WTC11 (cell line): ENCODE data around the gene ATP5F1D. TPM values are rescaled to one million over a fixed set of nuclear protein-coding genes. Genes with fewer than 3 reads are reported as not detected.

Experiments used
- ATAC-seq: fragments of 200-7000 bp; cut with Tn5 transposase; 2 replicates; pipeline ENCODE4 v1.10.0; 2021; ENCODE audit warnings: mild to moderate bottlenecking, moderate library complexity
- CTCF ChIA-PET: fragments of 300-600 bp; sonication (Branson Sonifier 250); formaldehyde crosslinking; loops from one replicate; lab custom pipeline; 2021; ENCODE audit warnings: antibody characterized with exemption; lab: Charles Lee
- POLR2A ChIA-PET: fragments of 350-600 bp; sonication (Branson Sonifier 250); formaldehyde crosslinking; loops from one replicate; lab custom pipeline; 2021; ENCODE audit warnings: antibody characterized with exemption; lab: Charles Lee
- DNase-seq: peaks from one replicate; pipeline ENCODE4 v3.0.0; 2021; ENCODE audit warnings: low spot score
- H3K27ac Mint-ChIP-seq: 2 replicates; pipeline ENCODE4 v1.8.0; 2021; ENCODE audit warnings: mixed read lengths
- H3K27me3 Mint-ChIP-seq: 2 replicates; pipeline ENCODE4 v1.8.0; 2021; ENCODE audit warnings: low read depth, mild to moderate bottlenecking, moderate library complexity, mixed read lengths
- H3K36me3 Mint-ChIP-seq: 2 replicates; pipeline ENCODE4 v1.8.0; 2021; ENCODE audit warnings: mixed read lengths
- H3K4me1 Mint-ChIP-seq: 2 replicates; pipeline ENCODE4 v1.8.0; 2022; ENCODE audit warnings: mixed read lengths
- H3K4me3 Mint-ChIP-seq: 2 replicates; pipeline ENCODE4 v1.8.0; 2021; ENCODE audit warnings: mild to moderate bottlenecking, moderate library complexity, mixed read lengths
- H3K9me3 Mint-ChIP-seq: 2 replicates; pipeline ENCODE4 v1.8.0; 2021; ENCODE audit warnings: mixed read lengths
- CBFB ChIP-seq: sonication (generic); formaldehyde crosslinking; IDR thresholded peaks from 2 replicates; pipeline ENCODE4 v1.8.1; 2022; ENCODE audit warnings: mild to moderate bottlenecking, low read depth, missing genetic modification reagents
- FOXK1 ChIP-seq: sonication (generic); formaldehyde crosslinking; IDR thresholded peaks from 2 replicates; pipeline ENCODE4 v1.8.0; 2022; ENCODE audit warnings: mild to moderate bottlenecking, moderate library complexity, missing genetic modification reagents
- FOXP1 ChIP-seq: sonication (generic); formaldehyde crosslinking; IDR thresholded peaks from 2 replicates; pipeline ENCODE4 v1.8.0; 2022; ENCODE audit warnings: missing genetic modification reagents, mild to moderate bottlenecking, moderate library complexity, borderline replicate concordance
- JUN ChIP-seq: sonication (generic); formaldehyde crosslinking; IDR thresholded peaks from 2 replicates; pipeline ENCODE4 v1.8.0; 2023; ENCODE audit warnings: mild to moderate bottlenecking, missing genetic modification reagents
- NFATC4 ChIP-seq: fragments of 250-450 bp; sonication (Bioruptor Pico); IDR thresholded peaks from 2 replicates; pipeline ENCODE4 v1.9.0; 2021; ENCODE audit warnings: mild to moderate bottlenecking
- NFE2L1 ChIP-seq: sonication (generic); formaldehyde crosslinking; IDR thresholded peaks from 2 replicates; pipeline ENCODE4 v1.8.1; 2023; ENCODE audit warnings: missing genetic modification reagents
- PRRX2 ChIP-seq: fragments of 250-450 bp; sonication (Bioruptor Pico); IDR thresholded peaks from 2 replicates; pipeline ENCODE4 v1.8.0; 2021; ENCODE audit warnings: mild to moderate bottlenecking
- TP53 ChIP-seq: sonication (generic); formaldehyde crosslinking; IDR thresholded peaks from 2 replicates; pipeline ENCODE4 v1.8.1; 2023; ENCODE audit warnings: mild to moderate bottlenecking, missing genetic modification reagents
- ZNF219 ChIP-seq: sonication (generic); formaldehyde crosslinking; IDR thresholded peaks from 2 replicates; pipeline ENCODE4 v1.8.0; 2023; ENCODE audit warnings: missing genetic modification reagents, mild to moderate bottlenecking, borderline replicate concordance
- ZNF263 ChIP-seq: sonication (generic); formaldehyde crosslinking; IDR thresholded peaks from 2 replicates; pipeline ENCODE4 v1.8.1; 2022; ENCODE audit warnings: low read depth, mild to moderate bottlenecking, moderate library complexity, missing genetic modification reagents
- ZNF416 ChIP-seq: fragments of 250-450 bp; sonication (Bioruptor Pico); IDR thresholded peaks from 2 replicates; pipeline ENCODE4 v1.9.0; 2021; ENCODE audit warnings: mild to moderate bottlenecking, inconsistent platforms
- ZNF423 ChIP-seq: fragments of 250-450 bp; sonication (Bioruptor Pico); IDR thresholded peaks from 2 replicates; pipeline ENCODE4 v2.1.2; 2022; ENCODE audit warnings: mild to moderate bottlenecking, moderate library complexity
- ZNF671 ChIP-seq: fragments of 250-450 bp; sonication (Bioruptor Pico); IDR thresholded peaks from 2 replicates; pipeline ENCODE4 v1.8.0; 2021; ENCODE audit warnings: mild to moderate bottlenecking
- total RNA-seq: library from RNA; stranded (reverse); gene quantifications from 3 replicates; pipeline ENCODE4 v1.2.3, GENCODE V29; 2021
- TF ChIP-seq, protein P1 (sequence below): fragments of 250-450 bp; sonication (Bioruptor Pico); IDR thresholded peaks from 2 replicates; pipeline ENCODE4 v1.9.0; 2021; ENCODE audit warnings: mild to moderate bottlenecking, borderline replicate concordance
- TF ChIP-seq, protein P2 (sequence below): sonication (generic); formaldehyde crosslinking; IDR thresholded peaks from 2 replicates; pipeline ENCODE4 v1.8.1; 2023; ENCODE audit warnings: mild to moderate bottlenecking, moderate library complexity, missing genetic modification reagents
- TF ChIP-seq, protein P3 (sequence below): sonication (generic); formaldehyde crosslinking; IDR thresholded peaks from 2 replicates; pipeline ENCODE4 v1.8.0; 2022; ENCODE audit warnings: mild to moderate bottlenecking, missing genetic modification reagents
- TF ChIP-seq, protein P4 (sequence below): sonication (generic); formaldehyde crosslinking; IDR thresholded peaks from 2 replicates; pipeline ENCODE4 v1.8.0; 2022; ENCODE audit warnings: missing genetic modification reagents
- TF ChIP-seq, protein P5 (sequence below): sonication (generic); formaldehyde crosslinking; IDR thresholded peaks from 2 replicates; pipeline ENCODE4 v1.8.0; 2023; ENCODE audit warnings: mild to moderate bottlenecking, missing genetic modification reagents
- TF ChIP-seq, protein P6 (sequence below): fragments of 200-600 bp; IDR thresholded peaks from 2 replicates; pipeline ENCODE4 v1.8.0; 2022; ENCODE audit warnings: antibody characterized with exemption
- TF ChIP-seq, protein P7 (sequence below): sonication (generic); formaldehyde crosslinking; IDR thresholded peaks from 2 replicates; pipeline ENCODE4 v1.8.1; 2022; ENCODE audit warnings: low read depth, mild to moderate bottlenecking, moderate library complexity, missing genetic modification reagents, borderline replicate concordance

The ATP5F1D gene
- total RNA-seq, 1 experiment from 2014 or later, result 277 TPM

DNA sequence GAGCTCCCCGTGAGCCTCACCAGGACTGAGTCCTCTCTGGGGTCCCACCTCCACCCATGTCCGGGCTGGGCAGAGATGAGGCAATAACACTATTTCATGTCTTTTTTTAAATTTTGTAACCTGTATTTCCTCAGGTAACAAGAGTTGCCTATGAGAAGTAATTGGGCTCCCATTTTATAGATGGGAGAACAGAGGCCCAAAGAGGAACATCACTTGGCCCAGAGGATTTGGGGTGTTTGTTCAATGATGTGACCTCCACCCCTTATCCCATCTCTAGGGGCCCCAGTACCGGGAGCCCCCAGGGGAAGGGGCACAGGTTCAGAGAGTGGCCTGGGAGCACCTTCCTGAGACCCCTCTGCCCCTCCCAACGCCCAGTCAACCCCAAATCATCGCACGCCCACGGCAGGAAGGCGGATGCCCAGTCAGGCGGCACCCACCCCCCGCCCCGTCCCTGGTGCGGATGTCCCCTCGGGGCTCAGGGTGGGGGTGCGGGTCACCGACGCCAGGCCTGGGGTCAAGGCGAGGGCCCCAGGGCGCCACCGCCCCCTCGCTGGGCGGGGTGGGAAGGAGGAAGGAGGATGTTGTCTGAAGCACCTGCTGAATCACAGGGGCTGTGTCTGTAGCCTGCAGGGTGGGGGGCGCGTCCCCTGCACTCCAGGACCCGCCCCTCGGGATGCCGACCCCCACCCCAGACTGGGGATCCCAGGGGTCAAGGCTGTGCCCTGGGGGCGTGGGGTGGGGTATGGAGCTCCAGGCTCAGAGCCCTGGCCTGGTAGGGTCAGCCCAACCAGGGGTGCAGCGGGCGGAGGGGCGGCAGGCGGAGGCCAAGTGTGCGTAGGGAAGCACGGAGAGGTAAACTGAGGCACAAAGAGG is 18.6 kb downstream of the ATP5F1D start:
- DNase-seq, result no peak
- POLR2A ChIA-PET, result interaction anchor here (0.5 to 3.6 kb wide), 10 partner anchors 8 to 234 kb away, joined by 3 to 31 read pairs (median 4); partner anchors contain the start of genes CIRBP, CNN2, FAM174C and REEP6
- peak; percentile 2 for ATAC-seq
- Mint-ChIP-seq H3K27ac (peak overlapping the region; percentile 90), H3K27me3 (no peaks in the 10 kb centered on the region), H3K4me3 (peak overlapping the region; percentile 53), H3K9me3 (no peaks in the 10 kb centered on the region), H3K36me3 (peaks cover 24% of the 10 kb centered on the region), H3K4me1 (peaks cover 51% of the 10 kb centered on the region)
- CTCF ChIA-PET, result interaction anchor here (0.6 to 15.6 kb wide), 4 partner anchors 9 to 397 kb away, joined by 3 to 648 read pairs (median 3); partner anchors contain the start of genes ARHGAP45, ATP5F1D and CIRBP
- TF ChIP-seq NFE2L1, result no peak
- peak; percentile 40; the same call in 1 of the 2 replicates for TF ChIP-seq ZNF423 (CRISPR knock-in tag)
- TF ChIP-seq FOXP1 (CRISPR knock-in tag), result no peak
- TF ChIP-seq TP53, result no peak
- TF ChIP-seq, protein P1, sequence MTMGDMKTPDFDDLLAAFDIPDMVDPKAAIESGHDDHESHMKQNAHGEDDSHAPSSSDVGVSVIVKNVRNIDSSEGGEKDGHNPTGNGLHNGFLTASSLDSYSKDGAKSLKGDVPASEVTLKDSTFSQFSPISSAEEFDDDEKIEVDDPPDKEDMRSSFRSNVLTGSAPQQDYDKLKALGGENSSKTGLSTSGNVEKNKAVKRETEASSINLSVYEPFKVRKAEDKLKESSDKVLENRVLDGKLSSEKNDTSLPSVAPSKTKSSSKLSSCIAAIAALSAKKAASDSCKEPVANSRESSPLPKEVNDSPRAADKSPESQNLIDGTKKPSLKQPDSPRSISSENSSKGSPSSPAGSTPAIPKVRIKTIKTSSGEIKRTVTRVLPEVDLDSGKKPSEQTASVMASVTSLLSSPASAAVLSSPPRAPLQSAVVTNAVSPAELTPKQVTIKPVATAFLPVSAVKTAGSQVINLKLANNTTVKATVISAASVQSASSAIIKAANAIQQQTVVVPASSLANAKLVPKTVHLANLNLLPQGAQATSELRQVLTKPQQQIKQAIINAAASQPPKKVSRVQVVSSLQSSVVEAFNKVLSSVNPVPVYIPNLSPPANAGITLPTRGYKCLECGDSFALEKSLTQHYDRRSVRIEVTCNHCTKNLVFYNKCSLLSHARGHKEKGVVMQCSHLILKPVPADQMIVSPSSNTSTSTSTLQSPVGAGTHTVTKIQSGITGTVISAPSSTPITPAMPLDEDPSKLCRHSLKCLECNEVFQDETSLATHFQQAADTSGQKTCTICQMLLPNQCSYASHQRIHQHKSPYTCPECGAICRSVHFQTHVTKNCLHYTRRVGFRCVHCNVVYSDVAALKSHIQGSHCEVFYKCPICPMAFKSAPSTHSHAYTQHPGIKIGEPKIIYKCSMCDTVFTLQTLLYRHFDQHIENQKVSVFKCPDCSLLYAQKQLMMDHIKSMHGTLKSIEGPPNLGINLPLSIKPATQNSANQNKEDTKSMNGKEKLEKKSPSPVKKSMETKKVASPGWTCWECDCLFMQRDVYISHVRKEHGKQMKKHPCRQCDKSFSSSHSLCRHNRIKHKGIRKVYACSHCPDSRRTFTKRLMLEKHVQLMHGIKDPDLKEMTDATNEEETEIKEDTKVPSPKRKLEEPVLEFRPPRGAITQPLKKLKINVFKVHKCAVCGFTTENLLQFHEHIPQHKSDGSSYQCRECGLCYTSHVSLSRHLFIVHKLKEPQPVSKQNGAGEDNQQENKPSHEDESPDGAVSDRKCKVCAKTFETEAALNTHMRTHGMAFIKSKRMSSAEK (CRISPR knock-in tag), result peak; percentile 73; the same call in 1 of the 2 replicates
- TF ChIP-seq, protein P2, sequence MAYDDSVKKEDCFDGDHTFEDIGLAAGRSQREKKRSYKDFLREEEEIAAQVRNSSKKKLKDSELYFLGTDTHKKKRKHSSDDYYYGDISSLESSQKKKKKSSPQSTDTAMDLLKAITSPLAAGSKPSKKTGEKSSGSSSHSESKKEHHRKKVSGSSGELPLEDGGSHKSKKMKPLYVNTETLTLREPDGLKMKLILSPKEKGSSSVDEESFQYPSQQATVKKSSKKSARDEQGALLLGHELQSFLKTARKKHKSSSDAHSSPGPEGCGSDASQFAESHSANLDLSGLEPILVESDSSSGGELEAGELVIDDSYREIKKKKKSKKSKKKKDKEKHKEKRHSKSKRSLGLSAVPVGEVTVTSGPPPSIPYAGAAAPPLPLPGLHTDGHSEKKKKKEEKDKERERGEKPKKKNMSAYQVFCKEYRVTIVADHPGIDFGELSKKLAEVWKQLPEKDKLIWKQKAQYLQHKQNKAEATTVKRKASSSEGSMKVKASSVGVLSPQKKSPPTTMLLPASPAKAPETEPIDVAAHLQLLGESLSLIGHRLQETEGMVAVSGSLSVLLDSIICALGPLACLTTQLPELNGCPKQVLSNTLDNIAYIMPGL (CRISPR knock-in tag), result no peak
- peak; percentile 20; the same call in 1 of the 2 replicates for TF ChIP-seq NFATC4 (CRISPR knock-in tag)
- TF ChIP-seq, protein P3, sequence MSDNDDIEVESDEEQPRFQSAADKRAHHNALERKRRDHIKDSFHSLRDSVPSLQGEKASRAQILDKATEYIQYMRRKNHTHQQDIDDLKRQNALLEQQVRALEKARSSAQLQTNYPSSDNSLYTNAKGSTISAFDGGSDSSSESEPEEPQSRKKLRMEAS (CRISPR knock-in tag), result no peak
- TF ChIP-seq ZNF263 (CRISPR knock-in tag), result no peak
- TF ChIP-seq ZNF671 (CRISPR knock-in tag), result peak; percentile 61
- no peak for TF ChIP-seq JUN
- TF ChIP-seq, protein P4, sequence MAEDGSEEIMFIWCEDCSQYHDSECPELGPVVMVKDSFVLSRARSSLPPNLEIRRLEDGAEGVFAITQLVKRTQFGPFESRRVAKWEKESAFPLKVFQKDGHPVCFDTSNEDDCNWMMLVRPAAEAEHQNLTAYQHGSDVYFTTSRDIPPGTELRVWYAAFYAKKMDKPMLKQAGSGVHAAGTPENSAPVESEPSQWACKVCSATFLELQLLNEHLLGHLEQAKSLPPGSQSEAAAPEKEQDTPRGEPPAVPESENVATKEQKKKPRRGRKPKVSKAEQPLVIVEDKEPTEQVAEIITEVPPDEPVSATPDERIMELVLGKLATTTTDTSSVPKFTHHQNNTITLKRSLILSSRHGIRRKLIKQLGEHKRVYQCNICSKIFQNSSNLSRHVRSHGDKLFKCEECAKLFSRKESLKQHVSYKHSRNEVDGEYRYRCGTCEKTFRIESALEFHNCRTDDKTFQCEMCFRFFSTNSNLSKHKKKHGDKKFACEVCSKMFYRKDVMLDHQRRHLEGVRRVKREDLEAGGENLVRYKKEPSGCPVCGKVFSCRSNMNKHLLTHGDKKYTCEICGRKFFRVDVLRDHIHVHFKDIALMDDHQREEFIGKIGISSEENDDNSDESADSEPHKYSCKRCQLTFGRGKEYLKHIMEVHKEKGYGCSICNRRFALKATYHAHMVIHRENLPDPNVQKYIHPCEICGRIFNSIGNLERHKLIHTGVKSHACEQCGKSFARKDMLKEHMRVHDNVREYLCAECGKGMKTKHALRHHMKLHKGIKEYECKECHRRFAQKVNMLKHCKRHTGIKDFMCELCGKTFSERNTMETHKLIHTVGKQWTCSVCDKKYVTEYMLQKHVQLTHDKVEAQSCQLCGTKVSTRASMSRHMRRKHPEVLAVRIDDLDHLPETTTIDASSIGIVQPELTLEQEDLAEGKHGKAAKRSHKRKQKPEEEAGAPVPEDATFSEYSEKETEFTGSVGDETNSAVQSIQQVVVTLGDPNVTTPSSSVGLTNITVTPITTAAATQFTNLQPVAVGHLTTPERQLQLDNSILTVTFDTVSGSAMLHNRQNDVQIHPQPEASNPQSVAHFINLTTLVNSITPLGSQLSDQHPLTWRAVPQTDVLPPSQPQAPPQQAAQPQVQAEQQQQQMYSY, result no peak
- 0 out of 2 replicates have a peak, but pooled peaks have one; percentile 47 for TF ChIP-seq PRRX2 (CRISPR knock-in tag)
- TF ChIP-seq CBFB, result no peak
- TF ChIP-seq ZNF416 (CRISPR knock-in tag), result 0 out of 2 replicates have a peak, but pooled peaks have one; percentile 60
- TF ChIP-seq, protein P5, sequence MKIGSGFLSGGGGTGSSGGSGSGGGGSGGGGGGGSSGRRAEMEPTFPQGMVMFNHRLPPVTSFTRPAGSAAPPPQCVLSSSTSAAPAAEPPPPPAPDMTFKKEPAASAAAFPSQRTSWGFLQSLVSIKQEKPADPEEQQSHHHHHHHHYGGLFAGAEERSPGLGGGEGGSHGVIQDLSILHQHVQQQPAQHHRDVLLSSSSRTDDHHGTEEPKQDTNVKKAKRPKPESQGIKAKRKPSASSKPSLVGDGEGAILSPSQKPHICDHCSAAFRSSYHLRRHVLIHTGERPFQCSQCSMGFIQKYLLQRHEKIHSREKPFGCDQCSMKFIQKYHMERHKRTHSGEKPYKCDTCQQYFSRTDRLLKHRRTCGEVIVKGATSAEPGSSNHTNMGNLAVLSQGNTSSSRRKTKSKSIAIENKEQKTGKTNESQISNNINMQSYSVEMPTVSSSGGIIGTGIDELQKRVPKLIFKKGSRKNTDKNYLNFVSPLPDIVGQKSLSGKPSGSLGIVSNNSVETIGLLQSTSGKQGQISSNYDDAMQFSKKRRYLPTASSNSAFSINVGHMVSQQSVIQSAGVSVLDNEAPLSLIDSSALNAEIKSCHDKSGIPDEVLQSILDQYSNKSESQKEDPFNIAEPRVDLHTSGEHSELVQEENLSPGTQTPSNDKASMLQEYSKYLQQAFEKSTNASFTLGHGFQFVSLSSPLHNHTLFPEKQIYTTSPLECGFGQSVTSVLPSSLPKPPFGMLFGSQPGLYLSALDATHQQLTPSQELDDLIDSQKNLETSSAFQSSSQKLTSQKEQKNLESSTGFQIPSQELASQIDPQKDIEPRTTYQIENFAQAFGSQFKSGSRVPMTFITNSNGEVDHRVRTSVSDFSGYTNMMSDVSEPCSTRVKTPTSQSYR (CRISPR knock-in tag), result 0 out of 2 replicates have a peak, but pooled peaks have one; percentile 24
- TF ChIP-seq ZNF219, result no peak
- TF ChIP-seq, protein P6, sequence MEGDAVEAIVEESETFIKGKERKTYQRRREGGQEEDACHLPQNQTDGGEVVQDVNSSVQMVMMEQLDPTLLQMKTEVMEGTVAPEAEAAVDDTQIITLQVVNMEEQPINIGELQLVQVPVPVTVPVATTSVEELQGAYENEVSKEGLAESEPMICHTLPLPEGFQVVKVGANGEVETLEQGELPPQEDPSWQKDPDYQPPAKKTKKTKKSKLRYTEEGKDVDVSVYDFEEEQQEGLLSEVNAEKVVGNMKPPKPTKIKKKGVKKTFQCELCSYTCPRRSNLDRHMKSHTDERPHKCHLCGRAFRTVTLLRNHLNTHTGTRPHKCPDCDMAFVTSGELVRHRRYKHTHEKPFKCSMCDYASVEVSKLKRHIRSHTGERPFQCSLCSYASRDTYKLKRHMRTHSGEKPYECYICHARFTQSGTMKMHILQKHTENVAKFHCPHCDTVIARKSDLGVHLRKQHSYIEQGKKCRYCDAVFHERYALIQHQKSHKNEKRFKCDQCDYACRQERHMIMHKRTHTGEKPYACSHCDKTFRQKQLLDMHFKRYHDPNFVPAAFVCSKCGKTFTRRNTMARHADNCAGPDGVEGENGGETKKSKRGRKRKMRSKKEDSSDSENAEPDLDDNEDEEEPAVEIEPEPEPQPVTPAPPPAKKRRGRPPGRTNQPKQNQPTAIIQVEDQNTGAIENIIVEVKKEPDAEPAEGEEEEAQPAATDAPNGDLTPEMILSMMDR, result no peak
- TF ChIP-seq FOXK1 (CRISPR knock-in tag), result 0 out of 2 replicates have a peak, but pooled peaks have one; percentile 16
- TF ChIP-seq, protein P7, sequence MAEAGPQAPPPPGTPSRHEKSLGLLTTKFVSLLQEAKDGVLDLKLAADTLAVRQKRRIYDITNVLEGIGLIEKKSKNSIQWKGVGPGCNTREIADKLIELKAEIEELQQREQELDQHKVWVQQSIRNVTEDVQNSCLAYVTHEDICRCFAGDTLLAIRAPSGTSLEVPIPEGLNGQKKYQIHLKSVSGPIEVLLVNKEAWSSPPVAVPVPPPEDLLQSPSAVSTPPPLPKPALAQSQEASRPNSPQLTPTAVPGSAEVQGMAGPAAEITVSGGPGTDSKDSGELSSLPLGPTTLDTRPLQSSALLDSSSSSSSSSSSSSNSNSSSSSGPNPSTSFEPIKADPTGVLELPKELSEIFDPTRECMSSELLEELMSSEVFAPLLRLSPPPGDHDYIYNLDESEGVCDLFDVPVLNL (CRISPR knock-in tag), result no peak
